ENCODE results near the gene TIAM2. TPM values are rescaled to one million over a fixed set of nuclear protein-coding genes. Genes with fewer than 3 reads are reported as not detected.
A peak's percentile ranks its signal among the peaks of the same experiment; 100 is the strongest.

The TIAM2 gene
- polyA plus RNA-seq, 1 experiment: 12.6 TPM

- ChIA-PET POLR2A (no interaction called here), CTCF (interaction anchor here (0.6 to 1.7 kb wide), 4 partner anchors 19 to 597 kb away, joined by 3 to 4 read pairs (median 4); no protein-coding TSS in a partner anchor)
- no peak for DNase-seq (ENCODE audit: low read depth, low spot score)
- H3K27ac ChIP-seq (ENCODE audit: low read depth, low read length): no peak overlapping the region
- TF ChIP-seq CTCF (IDR thresholded peaks at IDR 0.05; ENCODE audit: low read depth, low read length): no peak
- no peaks in the 10 kb centered on the region for H3K9me3 ChIP-seq (ENCODE audit: control insufficient read depth, insufficient read depth, low read length)
- H3K4me3 ChIP-seq (ENCODE audit: low read depth, low read length): no peak overlapping the region
- no peaks in the 10 kb centered on the region for H3K27me3 ChIP-seq (ENCODE audit: control insufficient read depth, insufficient read depth, low read length)
Measured at GRCh38 chr6:155272353-155273232, 277.5 kb downstream of the TIAM2 start.

GRCh38 chr6:155273431-155273830 lies 278.3 kb downstream of the TIAM2 start:
- CTCF ChIA-PET: interaction anchor here (0.9 to 1.7 kb wide), 3 partner anchors 26 to 598 kb away, joined by 3 to 4 read pairs (median 4); no protein-coding TSS in a partner anchor
- TF ChIP-seq CTCF (IDR thresholded peaks at IDR 0.05; ENCODE audit: low read depth, low read length): no peak
- POLR2A ChIA-PET: no interaction called here
- DNase-seq (ENCODE audit: low read depth, low spot score): peak; percentile 72
- H3K27ac ChIP-seq (ENCODE audit: low read depth, low read length): peak overlapping the region; percentile 40
- no peaks in the 10 kb centered on the region for H3K9me3 ChIP-seq (ENCODE audit: control insufficient read depth, insufficient read depth, low read length)
- H3K4me3 ChIP-seq (ENCODE audit: low read depth, low read length): no peak overlapping the region
- H3K27me3 ChIP-seq (ENCODE audit: control insufficient read depth, insufficient read depth, low read length): no peaks in the 10 kb centered on the region

GRCh38 chr6:155274106-155274505 lies 279.0 kb downstream of the TIAM2 start:
- Histone ChIP-seq H3K4me3 (ENCODE audit: low read depth, low read length) (no peak overlapping the region), H3K27ac (ENCODE audit: low read depth, low read length) (peak overlapping the region; percentile 49), H3K27me3 (ENCODE audit: control insufficient read depth, insufficient read depth, low read length) (no peaks in the 10 kb centered on the region), H3K9me3 (ENCODE audit: control insufficient read depth, insufficient read depth, low read length) (no peaks in the 10 kb centered on the region)
- POLR2A ChIA-PET: no interaction called here
- CTCF ChIA-PET: no interaction called here
- TF ChIP-seq CTCF (IDR thresholded peaks at IDR 0.05; ENCODE audit: low read depth, low read length): no peak
- no peak for DNase-seq (ENCODE audit: low read depth, low spot score)

- DNase-seq (ENCODE audit: low read depth, low spot score): no peak
- no peak for TF ChIP-seq CTCF (IDR thresholded peaks at IDR 0.05; ENCODE audit: low read depth, low read length)
- CTCF ChIA-PET: no interaction called here
- Histone ChIP-seq H3K9me3 (ENCODE audit: control insufficient read depth, insufficient read depth, low read length) (no peaks in the 10 kb centered on the region), H3K27me3 (ENCODE audit: control insufficient read depth, insufficient read depth, low read length) (no peaks in the 10 kb centered on the region), H3K4me3 (ENCODE audit: low read depth, low read length) (no peak overlapping the region), H3K27ac (ENCODE audit: low read depth, low read length) (peak overlapping the region; percentile 49)
- POLR2A ChIA-PET: no interaction called here
Measured at GRCh38 chr6:155274533-155274932, 279.4 kb downstream of the TIAM2 start.

GRCh38 chr6:155275808-155276480 lies 280.8 kb downstream of the TIAM2 start:
- H3K27ac ChIP-seq (ENCODE audit: low read depth, low read length): no peak overlapping the region
- no peak overlapping the region for H3K4me3 ChIP-seq (ENCODE audit: low read depth, low read length)
- no peaks in the 10 kb centered on the region for H3K27me3 ChIP-seq (ENCODE audit: control insufficient read depth, insufficient read depth, low read length)
- H3K9me3 ChIP-seq (ENCODE audit: control insufficient read depth, insufficient read depth, low read length): no peaks in the 10 kb centered on the region
- POLR2A ChIA-PET: interaction anchor here (0.6 kb wide), 1 partner anchor 30 kb away, joined by 7 read pairs; no protein-coding TSS in a partner anchor
- no peak for DNase-seq (ENCODE audit: low read depth, low spot score)
- CTCF ChIA-PET: interaction anchor here (1.6 kb wide), 2 partner anchors 8 to 28 kb away, joined by 6 to 10 read pairs; no protein-coding TSS in a partner anchor
- no peak for TF ChIP-seq CTCF (IDR thresholded peaks at IDR 0.05; ENCODE audit: low read depth, low read length)
